ENCODE data around the gene GGTLC2.

The GGTLC2 gene

DNA sequence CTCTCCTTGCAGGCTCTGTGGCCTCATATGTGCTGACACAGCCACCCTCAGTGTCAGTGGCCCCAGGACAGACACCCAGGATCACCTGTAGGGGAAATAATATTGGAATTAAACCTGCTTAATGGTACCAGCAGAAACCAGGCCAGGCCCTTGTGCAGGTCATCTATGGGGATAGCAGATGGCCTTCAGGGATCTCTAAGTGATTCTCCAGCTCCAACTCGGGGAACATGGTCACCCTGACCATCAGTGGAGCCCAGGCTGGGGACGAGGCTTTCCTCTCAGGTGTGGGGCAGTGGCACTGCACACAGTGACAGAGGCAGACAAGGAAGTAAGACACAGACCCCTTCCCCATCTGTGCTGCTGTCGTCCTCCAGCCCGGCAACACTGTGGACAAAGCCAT, 16.9 kb downstream of the GGTLC2 start:
- TF ChIP-seq, protein P1, sequence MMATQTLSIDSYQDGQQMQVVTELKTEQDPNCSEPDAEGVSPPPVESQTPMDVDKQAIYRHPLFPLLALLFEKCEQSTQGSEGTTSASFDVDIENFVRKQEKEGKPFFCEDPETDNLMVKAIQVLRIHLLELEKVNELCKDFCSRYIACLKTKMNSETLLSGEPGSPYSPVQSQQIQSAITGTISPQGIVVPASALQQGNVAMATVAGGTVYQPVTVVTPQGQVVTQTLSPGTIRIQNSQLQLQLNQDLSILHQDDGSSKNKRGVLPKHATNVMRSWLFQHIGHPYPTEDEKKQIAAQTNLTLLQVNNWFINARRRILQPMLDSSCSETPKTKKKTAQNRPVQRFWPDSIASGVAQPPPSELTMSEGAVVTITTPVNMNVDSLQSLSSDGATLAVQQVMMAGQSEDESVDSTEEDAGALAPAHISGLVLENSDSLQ (IDR thresholded peaks at IDR 0.05), result no peak
- TF ChIP-seq ZNF384 (IDR thresholded peaks at IDR 0.05) (no peak), ARNT (IDR thresholded peaks at IDR 0.05) (no peak), TARDBP (IDR thresholded peaks at IDR 0.05) (no peak), NFRKB (IDR thresholded peaks at IDR 0.05) (no peak), SUZ12 (IDR thresholded peaks at IDR 0.05) (no peak), FOXK2 (IDR thresholded peaks at IDR 0.05) (no peak)
- ChIA-PET CTCF (interaction anchor here (1.1 kb wide), 1 partner anchor 48 kb away, joined by 5 read pairs; no protein-coding TSS in a partner anchor), POLR2A (no interaction called here)
- DNase-seq (ENCODE audit: extremely low spot score), result no peak

DNA sequence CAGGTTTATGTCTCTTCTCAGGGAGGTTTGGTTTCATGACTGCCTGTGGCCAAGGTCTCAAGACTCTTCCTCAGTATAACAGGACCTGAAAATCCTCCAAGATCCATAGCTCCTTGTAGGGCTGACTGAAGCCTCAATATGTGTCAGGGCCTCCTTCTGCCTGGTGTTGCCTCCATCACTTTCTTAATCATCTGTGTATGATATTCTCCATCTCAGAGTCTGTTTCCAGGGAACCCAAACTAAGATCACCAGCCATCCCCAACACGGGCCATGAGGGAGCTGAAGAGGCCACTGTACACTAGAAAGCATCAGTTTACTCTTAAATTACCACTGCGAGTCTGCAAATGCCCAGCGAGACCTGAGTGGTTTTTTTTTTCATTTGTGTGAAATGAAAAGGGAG, 17.7 kb downstream of the GGTLC2 start:
- no peak for DNase-seq (ENCODE audit: extremely low spot score)
- CTCF ChIA-PET, result interaction anchor here (1.1 kb wide), 1 partner anchor 48 kb away, joined by 5 read pairs; no protein-coding TSS in a partner anchor
- no peak for TF ChIP-seq BHLHE40 (IDR thresholded peaks at IDR 0.05; ENCODE audit: borderline replicate concordance)
- TF ChIP-seq SUZ12 (IDR thresholded peaks at IDR 0.05), result no peak
- no peak for TF ChIP-seq ELF4 (IDR thresholded peaks at IDR 0.05)
- no peak for TF ChIP-seq TARDBP (IDR thresholded peaks at IDR 0.05)
- TF ChIP-seq FOXK2 (IDR thresholded peaks at IDR 0.05), result no peak
- no peak for TF ChIP-seq ARNT (IDR thresholded peaks at IDR 0.05)
- no peak for TF ChIP-seq FOXA1 (IDR thresholded peaks at IDR 0.05)
- TF ChIP-seq LEF1 (IDR thresholded peaks at IDR 0.05; ENCODE audit: borderline replicate concordance), result no peak
- TF ChIP-seq ZNF384 (IDR thresholded peaks at IDR 0.05), result no peak
- TF ChIP-seq CTBP1 (IDR thresholded peaks at IDR 0.05; ENCODE audit: borderline replicate concordance), result no peak
- no peak for TF ChIP-seq NFRKB (IDR thresholded peaks at IDR 0.05)
- TF ChIP-seq HDGF (IDR thresholded peaks at IDR 0.05; ENCODE audit: borderline replicate concordance), result no peak
- TF ChIP-seq, protein P1 (IDR thresholded peaks at IDR 0.05), result no peak
- POLR2A ChIA-PET, result no interaction called here

GRCh38 chr22:22663861-22664800, 19.7 kb downstream of the GGTLC2 start:
- no peak for TF ChIP-seq LEF1 (IDR thresholded peaks at IDR 0.05; ENCODE audit: borderline replicate concordance)
- TF ChIP-seq ELF4 (IDR thresholded peaks at IDR 0.05), result no peak
- TF ChIP-seq BHLHE40 (IDR thresholded peaks at IDR 0.05; ENCODE audit: borderline replicate concordance), result no peak
- ChIA-PET POLR2A (no interaction called here), CTCF (no interaction called here)

DNA sequence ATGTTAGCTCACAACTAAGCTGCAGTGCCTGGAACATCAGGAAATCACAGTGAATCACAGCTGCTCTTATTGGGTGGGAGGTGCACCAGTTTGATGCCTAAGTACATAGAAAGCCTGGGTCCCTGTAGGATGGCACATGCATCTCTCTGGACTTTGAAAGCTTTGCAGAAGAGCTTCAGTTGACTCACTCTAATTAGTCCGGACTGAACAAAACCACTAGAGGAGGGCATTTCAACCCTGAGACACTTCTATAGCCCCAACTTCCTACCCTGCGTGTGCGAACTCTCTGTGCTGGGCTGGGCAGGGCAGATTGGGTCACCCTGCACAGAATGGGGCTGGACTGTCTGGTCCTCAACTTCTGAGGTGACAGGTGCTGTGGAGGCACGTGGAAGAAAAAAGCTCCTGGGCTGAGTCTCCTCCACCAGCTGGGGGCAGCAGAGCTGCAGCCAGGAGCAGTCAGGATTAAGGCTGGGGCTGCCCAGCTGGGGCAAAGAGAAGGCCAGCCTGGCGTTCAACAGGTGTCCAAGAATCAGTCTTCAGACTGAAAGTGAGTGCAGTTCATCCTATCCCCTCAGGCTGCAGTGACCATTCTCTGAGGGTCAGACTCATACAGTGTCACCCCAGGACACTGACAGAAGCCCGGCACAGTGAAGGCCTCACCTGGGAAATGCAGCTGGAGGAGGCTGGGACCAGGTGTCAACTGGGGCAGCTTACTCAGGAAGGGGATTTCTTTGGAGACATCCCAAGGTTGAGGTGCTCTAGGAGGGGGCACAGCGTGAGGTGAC, 22.1 kb downstream of the GGTLC2 start:
- peak; percentile 86 for TF ChIP-seq L3MBTL2 (conservative IDR thresholded peaks at IDR 0.05)
- no peak for TF ChIP-seq ELF4 (IDR thresholded peaks at IDR 0.05)
- TF ChIP-seq BHLHE40 (IDR thresholded peaks at IDR 0.05; ENCODE audit: borderline replicate concordance), result no peak
- DNase-seq (ENCODE audit: extremely low spot score), result peak; percentile 52
- POLR2A ChIA-PET, result no interaction called here
- CTCF ChIA-PET, result interaction anchor here (0.7 to 3.4 kb wide), 16 partner anchors 9 to 535 kb away, joined by 3 to 16 read pairs (median 4); no protein-coding TSS in a partner anchor

More at GRCh38 chr22:22663861-22664800, 19.7 kb downstream of the GGTLC2 start:
- DNase-seq (ENCODE audit: extremely low spot score), result no peak

DNA sequence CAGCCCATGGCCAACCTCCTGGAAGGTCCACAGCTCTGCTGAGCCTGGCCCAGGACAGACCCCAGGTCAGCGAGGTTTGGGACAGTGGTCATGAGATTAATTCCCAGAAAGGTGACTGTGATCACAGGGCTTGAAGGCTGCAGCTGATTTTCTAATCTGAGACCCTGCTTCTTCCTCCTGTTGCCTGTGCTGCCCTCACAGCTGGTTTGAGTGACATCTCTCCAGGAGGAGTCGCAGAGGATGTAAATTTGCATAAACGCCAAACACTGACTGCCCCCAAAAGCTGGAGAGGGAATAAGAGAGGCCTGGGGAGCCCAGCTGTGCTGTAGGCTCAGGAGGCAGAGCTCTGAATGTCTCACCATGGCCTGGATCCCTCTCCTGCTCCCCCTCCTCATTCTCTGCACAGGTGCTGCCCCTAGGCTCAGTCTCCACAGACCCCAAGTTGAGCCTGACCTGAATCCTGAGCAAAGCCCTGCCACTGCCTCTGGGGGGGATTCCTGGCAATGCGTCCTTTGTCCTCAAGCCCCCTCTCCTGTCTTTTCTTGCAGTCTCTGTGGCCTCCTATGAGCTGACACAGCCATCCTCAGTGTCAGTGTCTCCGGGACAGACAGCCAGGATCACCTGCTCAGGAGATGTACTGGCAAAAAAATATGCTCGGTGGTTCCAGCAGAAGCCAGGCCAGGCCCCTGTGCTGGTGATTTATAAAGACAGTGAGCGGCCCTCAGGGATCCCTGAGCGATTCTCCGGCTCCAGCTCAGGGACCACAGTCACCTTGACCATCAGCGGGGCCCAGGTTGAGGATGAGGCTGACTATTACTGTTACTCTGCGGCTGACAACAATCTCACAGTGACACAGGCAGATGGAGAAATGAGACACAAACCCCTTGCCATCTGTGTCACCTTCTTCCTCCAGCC, 23.8 kb downstream of the GGTLC2 start:
- no peak for DNase-seq (ENCODE audit: extremely low spot score)
- ChIA-PET CTCF (interaction anchor here (0.9 to 3.4 kb wide), 2 partner anchors 17 to 216 kb away, joined by 3 to 16 read pairs; no protein-coding TSS in a partner anchor), POLR2A (no interaction called here)
- TF ChIP-seq LEF1 (IDR thresholded peaks at IDR 0.05; ENCODE audit: borderline replicate concordance) (no peak), CTBP1 (IDR thresholded peaks at IDR 0.05; ENCODE audit: borderline replicate concordance) (no peak)

DNA sequence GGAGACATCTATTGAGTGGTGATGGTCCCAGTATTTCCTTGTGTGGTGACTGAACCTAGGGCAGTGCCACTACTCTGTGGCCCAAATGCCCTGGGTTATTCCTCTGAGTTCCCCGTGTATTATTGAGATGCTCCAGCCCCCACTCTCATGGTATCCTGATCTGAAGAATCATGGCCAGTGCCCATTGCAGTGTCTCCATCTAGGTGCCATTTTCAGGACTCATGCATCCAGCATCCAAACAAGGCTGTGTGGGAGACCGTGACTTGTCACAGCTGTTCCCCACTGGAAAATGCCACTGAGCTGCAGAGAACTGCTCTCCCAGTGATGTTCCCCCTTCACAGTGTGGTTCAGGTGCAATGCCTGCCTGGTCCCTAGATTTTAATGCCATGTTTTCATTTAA, 24.7 kb downstream of the GGTLC2 start:
- no peak for DNase-seq (ENCODE audit: extremely low spot score)
- no peak for TF ChIP-seq FOXK2 (IDR thresholded peaks at IDR 0.05)
- no peak for TF ChIP-seq NFRKB (IDR thresholded peaks at IDR 0.05)
- no peak for TF ChIP-seq SUZ12 (IDR thresholded peaks at IDR 0.05)
- TF ChIP-seq LEF1 (IDR thresholded peaks at IDR 0.05; ENCODE audit: borderline replicate concordance), result no peak
- no peak for TF ChIP-seq ZNF384 (IDR thresholded peaks at IDR 0.05)
- no peak for TF ChIP-seq ARNT (IDR thresholded peaks at IDR 0.05)
- no peak for TF ChIP-seq FOXA1 (IDR thresholded peaks at IDR 0.05)
- ChIA-PET CTCF (no interaction called here), POLR2A (no interaction called here)

All from HEK293T (cell line).